ENCODE data around the gene CHN1. TPM values are rescaled to one million over a fixed set of nuclear protein-coding genes. Genes with fewer than 3 reads are reported as not detected.

CHN1 gene
- total and polyA plus RNA-seq, 4 donors: 18.8 to 29.8 (median 24.1) TPM

DNA sequence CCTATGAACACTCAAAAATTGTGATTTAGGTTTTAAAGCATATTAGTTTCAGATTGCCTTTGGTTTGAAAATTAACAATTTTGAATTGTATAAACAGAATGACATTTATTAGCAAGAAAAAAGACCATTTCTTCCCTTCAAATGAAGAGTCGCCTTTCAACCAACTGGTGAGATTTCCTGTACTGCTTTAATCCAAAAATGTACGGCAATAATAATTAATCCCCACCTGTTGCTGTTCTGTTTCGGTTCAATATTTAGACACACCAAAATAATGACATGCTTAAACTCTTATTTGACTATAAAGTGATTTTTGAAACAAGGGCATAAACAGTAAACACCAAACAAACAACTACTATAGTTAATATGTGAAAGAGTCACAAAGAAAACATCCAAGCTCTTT lies 39.6 kb downstream of the CHN1 start:
- no peak for DNase-seq
- Histone ChIP-seq H3K9me3 (ENCODE audit: control insufficient read depth, low read length) (no peaks in the 10 kb centered on the region), H3K36me3 (ENCODE audit: control insufficient read depth in 1 of 2, insufficient read depth in 2 of 2, low read length in 1 of 2) (no peaks in the 10 kb centered on the region), H3K27ac (ENCODE audit: low read depth in 1 of 2, low read length in 2 of 2) (no peak overlapping the region), H3K27me3 (ENCODE audit: control insufficient read depth in 1 of 2, insufficient read depth in 2 of 2, low read length in 1 of 2) (no peaks in the 10 kb centered on the region), H3K4me3 (ENCODE audit: low read length in 2 of 2) (no peak overlapping the region), H3K4me1 (ENCODE audit: control insufficient read depth in 1 of 2, insufficient read depth in 2 of 2, low read length in 2 of 2) (peaks cover 0 to 8% of the 10 kb centered on the region in 2 donors)
- ATAC-seq (ENCODE audit: low FRiP score): no peak
- 94 to 96% methylated on average over 3 of the region's 3 CpGs for WGBS, 2 donors
- intact Hi-C loops (cut with DNase I): no loop called here

DNA sequence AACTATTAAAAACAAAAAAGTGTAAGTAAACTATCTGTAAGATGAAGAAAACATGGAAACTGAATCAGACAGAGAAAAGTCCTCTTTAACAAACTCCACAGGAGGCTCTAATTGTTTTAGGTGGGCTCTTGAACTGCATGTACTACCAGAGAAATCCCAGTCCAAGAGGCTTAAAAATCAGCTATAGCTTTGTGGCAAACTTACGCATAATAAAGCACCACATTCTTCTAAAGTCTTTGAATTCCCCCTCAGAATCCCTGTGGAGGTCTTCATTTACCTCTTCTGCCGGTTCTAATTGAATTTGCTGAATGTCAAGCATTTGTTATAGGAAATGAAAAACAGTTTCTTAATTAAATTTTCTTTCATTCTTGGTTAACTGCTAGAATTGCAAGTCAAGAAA lies 40.8 kb downstream of the CHN1 start:
- WGBS, 2 donors: 98 to 99% methylated on average over 2 of the region's 2 CpGs
- intact Hi-C loops (cut with DNase I): no loop called here
- Histone ChIP-seq H3K36me3 (ENCODE audit: control insufficient read depth in 1 of 2, insufficient read depth in 2 of 2, low read length in 1 of 2) (no peaks in the 10 kb centered on the region), H3K4me3 (ENCODE audit: low read length in 2 of 2) (no peak overlapping the region), H3K9me3 (ENCODE audit: control insufficient read depth, low read length) (no peaks in the 10 kb centered on the region), H3K27ac (ENCODE audit: low read depth in 1 of 2, low read length in 2 of 2) (no peak overlapping the region), H3K27me3 (ENCODE audit: control insufficient read depth in 1 of 2, insufficient read depth in 2 of 2, low read length in 1 of 2) (no peaks in the 10 kb centered on the region), H3K4me1 (ENCODE audit: control insufficient read depth in 1 of 2, insufficient read depth in 2 of 2, low read length in 2 of 2) (peaks cover 2% of the 10 kb centered on the region in 2 donors)
- DNase-seq: no peak
- ATAC-seq (ENCODE audit: low FRiP score): no peak

DNA sequence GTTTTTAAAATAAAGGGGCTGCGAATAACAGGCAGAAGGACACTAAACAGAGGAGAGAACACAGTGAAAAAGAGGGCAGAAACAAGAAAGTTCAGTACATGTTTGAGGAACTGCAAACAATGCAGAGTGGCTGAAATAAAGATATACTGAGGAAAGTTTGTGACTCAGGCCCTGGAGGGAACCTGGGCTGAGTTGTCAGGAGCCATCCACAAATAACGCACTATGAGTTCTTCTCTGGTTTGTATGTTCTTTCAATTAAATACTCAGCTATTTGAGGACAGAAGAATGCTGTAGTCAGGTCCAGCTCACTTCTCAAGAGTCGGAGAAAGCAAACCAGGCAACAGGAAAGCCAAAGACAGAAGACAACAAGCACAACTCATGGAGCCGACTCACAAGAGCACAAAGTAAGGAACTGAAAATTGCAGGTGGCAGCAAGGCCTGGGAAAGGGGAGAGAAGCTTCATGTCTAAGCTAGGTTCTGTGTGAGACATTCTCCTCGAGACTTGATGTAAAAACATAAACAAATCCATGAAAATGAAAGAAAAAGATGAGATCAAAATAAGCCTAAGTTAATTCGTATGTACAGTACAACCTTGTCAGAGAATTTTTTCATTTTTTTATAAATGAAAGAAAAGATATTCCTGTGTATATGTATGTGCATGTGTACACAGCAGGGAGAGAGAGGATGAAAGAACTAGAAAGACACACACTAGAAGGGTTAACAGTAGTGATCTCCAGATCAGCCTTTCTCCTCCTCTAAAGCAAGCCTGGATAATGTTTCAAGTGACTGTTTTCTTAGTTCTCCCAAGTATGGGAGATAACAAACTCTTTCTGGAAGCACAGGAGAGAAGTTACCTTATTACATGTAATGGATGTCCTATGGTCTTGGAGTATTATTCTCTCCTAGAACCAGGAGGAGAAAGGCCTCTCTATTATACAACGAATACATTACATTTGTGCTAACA lies 41.5 kb downstream of the CHN1 start:
- 92% methylated on average over 7 of the region's 7 CpGs for WGBS, 2 donors
- no peaks in the 10 kb centered on the region for H3K36me3 ChIP-seq (ENCODE audit: control insufficient read depth in 1 of 2, insufficient read depth in 2 of 2, low read length in 1 of 2)
- no peak overlapping the region for H3K27ac ChIP-seq (ENCODE audit: low read depth in 1 of 2, low read length in 2 of 2)
- no peak overlapping the region for H3K4me3 ChIP-seq (ENCODE audit: low read length in 2 of 2)
- no peaks in the 10 kb centered on the region for H3K27me3 ChIP-seq (ENCODE audit: control insufficient read depth in 1 of 2, insufficient read depth in 2 of 2, low read length in 1 of 2)
- H3K4me1 ChIP-seq (ENCODE audit: control insufficient read depth in 1 of 2, insufficient read depth in 2 of 2, low read length in 2 of 2): peaks cover 0 to 2% of the 10 kb centered on the region in 2 donors
- DNase-seq (no peak), ATAC-seq (ENCODE audit: low FRiP score) (no peak)
- intact Hi-C loops (cut with DNase I): no loop called here
- no peaks in the 10 kb centered on the region for H3K9me3 ChIP-seq (ENCODE audit: control insufficient read depth, low read length)

DNA sequence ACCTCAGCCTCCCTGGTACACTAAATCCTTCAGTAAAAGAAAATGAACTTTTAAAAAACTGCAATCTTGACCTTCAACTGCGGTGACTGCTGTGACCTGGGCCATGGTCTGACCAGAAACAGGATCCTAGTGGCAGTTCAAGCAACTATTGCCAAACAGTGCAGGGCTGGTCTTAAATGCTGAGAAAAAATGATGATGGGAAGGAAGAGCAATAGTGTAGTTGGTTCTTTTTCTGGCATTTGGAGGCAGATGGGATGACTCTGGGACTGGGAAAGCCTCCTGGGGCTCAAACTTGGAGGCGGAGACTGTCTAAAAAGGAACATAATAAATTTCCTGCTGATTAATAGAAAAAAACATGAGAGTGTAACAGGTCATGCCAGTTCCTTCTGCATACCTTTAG lies 45.4 kb downstream of the CHN1 start:
- intact Hi-C loops (cut with DNase I): no loop called here
- H3K9me3 ChIP-seq (ENCODE audit: control insufficient read depth, low read length): no peaks in the 10 kb centered on the region
- no peak overlapping the region for H3K27ac ChIP-seq (ENCODE audit: low read depth in 1 of 2, low read length in 2 of 2)
- no peak for DNase-seq
- ATAC-seq (ENCODE audit: low FRiP score): peak; percentile 48
- no peaks in the 10 kb centered on the region for H3K27me3 ChIP-seq (ENCODE audit: control insufficient read depth in 1 of 2, insufficient read depth in 2 of 2, low read length in 1 of 2)
- WGBS, 2 donors: 81 to 85% methylated on average over 2 of the region's 2 CpGs
- peaks cover 0 to 2% of the 10 kb centered on the region in 2 donors for H3K4me1 ChIP-seq (ENCODE audit: control insufficient read depth in 1 of 2, insufficient read depth in 2 of 2, low read length in 2 of 2)
- H3K4me3 ChIP-seq (ENCODE audit: low read length in 2 of 2): no peak overlapping the region
- no peaks in the 10 kb centered on the region for H3K36me3 ChIP-seq (ENCODE audit: control insufficient read depth in 1 of 2, insufficient read depth in 2 of 2, low read length in 1 of 2)

DNA sequence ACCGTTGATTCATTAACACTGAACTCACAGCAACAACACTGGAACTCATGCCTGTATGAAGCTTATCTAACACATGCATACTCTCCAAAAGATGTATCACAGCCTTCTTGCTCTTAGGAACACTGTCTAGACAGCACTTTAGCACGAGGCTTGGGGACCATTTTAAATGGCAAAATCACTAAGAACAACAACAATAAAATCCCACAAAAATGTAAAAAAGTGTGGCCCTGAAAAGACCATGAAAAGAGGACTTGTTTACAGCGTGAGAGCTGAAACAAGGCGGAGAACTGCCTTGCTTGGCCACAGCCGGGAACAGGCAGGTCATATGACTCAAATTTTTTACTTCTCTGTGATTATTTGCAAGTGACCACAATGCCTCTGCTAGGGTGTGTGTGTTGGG lies 48.1 kb downstream of the CHN1 start:
- H3K27ac ChIP-seq (ENCODE audit: low read depth in 1 of 2, low read length in 2 of 2): no peak overlapping the region
- no peak overlapping the region for H3K4me3 ChIP-seq (ENCODE audit: low read length in 2 of 2)
- ATAC-seq (ENCODE audit: low FRiP score) (no peak), DNase-seq (no peak)
- H3K27me3 ChIP-seq (ENCODE audit: control insufficient read depth in 1 of 2, insufficient read depth in 2 of 2, low read length in 1 of 2): no peaks in the 10 kb centered on the region
- intact Hi-C loops (cut with DNase I): no loop called here
- H3K4me1 ChIP-seq (ENCODE audit: control insufficient read depth in 1 of 2, insufficient read depth in 2 of 2, low read length in 2 of 2): peaks cover 0 to 2% of the 10 kb centered on the region in 2 donors
- no peaks in the 10 kb centered on the region for H3K36me3 ChIP-seq (ENCODE audit: control insufficient read depth in 1 of 2, insufficient read depth in 2 of 2, low read length in 1 of 2)
- no peaks in the 10 kb centered on the region for H3K9me3 ChIP-seq (ENCODE audit: control insufficient read depth, low read length)
- WGBS, 2 donors: 88 to 89% methylated on average over 5 of the region's 5 CpGs

DNA sequence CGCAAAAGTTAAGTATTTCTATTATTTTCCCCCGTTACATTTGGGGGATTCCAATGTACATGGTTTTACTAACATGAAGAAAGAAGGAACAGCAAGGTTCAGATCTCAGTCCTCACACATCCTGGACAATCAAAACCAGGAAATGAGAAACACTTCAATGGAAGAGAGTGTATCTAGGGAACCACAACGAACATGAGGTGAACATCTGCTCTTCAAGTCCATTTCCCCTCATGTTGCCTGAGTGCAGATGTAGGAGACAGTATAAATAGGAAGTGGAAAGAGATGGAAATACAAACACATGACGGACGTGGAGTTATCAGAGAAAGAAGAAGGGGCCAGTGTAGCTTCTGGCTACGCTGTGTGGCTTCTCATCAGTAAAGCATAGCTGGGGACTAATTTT lies 52.6 kb downstream of the CHN1 start:
- no peak overlapping the region for H3K4me3 ChIP-seq (ENCODE audit: low read length in 2 of 2)
- H3K27ac ChIP-seq (ENCODE audit: low read depth in 1 of 2, low read length in 2 of 2): no peak overlapping the region
- DNase-seq (no peak), ATAC-seq (ENCODE audit: low FRiP score) (no peak)
- 86 to 89% methylated on average over 6 of the region's 6 CpGs for WGBS, 2 donors
- H3K9me3 ChIP-seq (ENCODE audit: control insufficient read depth, low read length): no peaks in the 10 kb centered on the region
- no peaks in the 10 kb centered on the region for H3K4me1 ChIP-seq (ENCODE audit: control insufficient read depth in 1 of 2, insufficient read depth in 2 of 2, low read length in 2 of 2)
- no peaks in the 10 kb centered on the region for H3K36me3 ChIP-seq (ENCODE audit: control insufficient read depth in 1 of 2, insufficient read depth in 2 of 2, low read length in 1 of 2)
- no peaks in the 10 kb centered on the region for H3K27me3 ChIP-seq (ENCODE audit: control insufficient read depth in 1 of 2, insufficient read depth in 2 of 2, low read length in 1 of 2)
- intact Hi-C loops (cut with DNase I): no loop called here

DNA sequence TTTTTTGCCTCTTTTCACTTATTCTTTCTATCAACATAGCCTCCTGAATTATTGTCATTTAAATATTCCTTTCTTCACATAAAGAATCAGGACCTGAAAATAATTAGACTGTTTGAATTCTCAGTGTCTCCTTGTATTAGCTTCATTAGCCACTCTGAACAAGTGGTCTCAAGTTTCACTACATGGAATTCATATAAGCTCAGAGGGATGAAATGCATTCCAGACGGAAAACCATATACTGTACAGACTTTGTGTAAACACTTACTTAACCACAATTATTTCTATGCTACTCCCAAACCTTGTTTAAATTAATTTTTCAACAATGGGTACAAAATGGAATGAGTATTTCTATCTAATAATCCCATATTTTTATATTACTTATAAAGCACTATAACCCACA lies 53.4 kb downstream of the CHN1 start:
- Histone ChIP-seq H3K36me3 (ENCODE audit: control insufficient read depth in 1 of 2, insufficient read depth in 2 of 2, low read length in 1 of 2) (no peaks in the 10 kb centered on the region), H3K4me1 (ENCODE audit: control insufficient read depth in 1 of 2, insufficient read depth in 2 of 2, low read length in 2 of 2) (no peaks in the 10 kb centered on the region), H3K27ac (ENCODE audit: low read depth in 1 of 2, low read length in 2 of 2) (no peak overlapping the region), H3K9me3 (ENCODE audit: control insufficient read depth, low read length) (no peaks in the 10 kb centered on the region), H3K27me3 (ENCODE audit: control insufficient read depth in 1 of 2, insufficient read depth in 2 of 2, low read length in 1 of 2) (no peaks in the 10 kb centered on the region), H3K4me3 (ENCODE audit: low read length in 2 of 2) (no peak overlapping the region)
- WGBS, 2 donors: 87 to 94% methylated on average over 1 of the region's 1 CpG
- intact Hi-C loops (cut with DNase I): no loop called here
- no peak for ATAC-seq (ENCODE audit: low FRiP score)
- no peak for DNase-seq

DNA sequence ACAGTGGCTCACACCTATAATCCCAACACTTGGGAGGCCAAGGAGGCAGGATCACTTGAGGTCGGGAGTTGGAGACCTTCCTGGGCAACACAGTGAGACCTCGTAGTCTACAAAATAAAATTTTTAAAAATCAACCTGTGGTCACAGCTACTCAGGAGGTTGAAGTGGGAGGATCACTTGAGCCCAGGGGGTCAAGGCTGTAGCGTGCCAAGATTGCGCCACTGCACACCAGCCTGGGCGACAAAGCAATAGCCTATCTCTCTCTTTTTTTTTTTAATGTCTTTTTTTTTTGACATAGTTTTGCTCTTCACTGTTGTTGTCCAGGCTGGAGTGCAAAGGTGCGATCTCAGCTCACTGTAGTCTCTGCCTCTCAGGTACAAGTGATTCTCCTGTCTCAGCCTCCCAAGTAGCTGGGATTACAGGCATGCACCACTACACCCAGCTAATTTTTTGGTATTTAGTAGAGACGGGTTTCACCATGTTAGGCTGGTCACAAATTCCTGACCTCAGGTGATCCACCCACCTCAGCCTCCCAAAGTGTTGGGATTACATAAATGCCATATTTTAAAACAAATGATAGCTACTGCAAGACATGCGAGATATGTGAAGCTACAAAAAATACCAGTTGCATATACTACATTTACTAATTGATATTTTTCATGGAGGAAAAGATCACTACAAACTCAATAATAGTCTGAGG lies 55.0 kb downstream of the CHN1 start:
- ATAC-seq (ENCODE audit: low FRiP score): no peak
- 96 to 99% methylated on average over 8 of the region's 8 CpGs for WGBS, 2 donors
- Histone ChIP-seq H3K36me3 (ENCODE audit: control insufficient read depth in 1 of 2, insufficient read depth in 2 of 2, low read length in 1 of 2) (no peaks in the 10 kb centered on the region), H3K4me1 (ENCODE audit: control insufficient read depth in 1 of 2, insufficient read depth in 2 of 2, low read length in 2 of 2) (no peaks in the 10 kb centered on the region), H3K27ac (ENCODE audit: low read depth in 1 of 2, low read length in 2 of 2) (no peak overlapping the region), H3K9me3 (ENCODE audit: control insufficient read depth, low read length) (no peaks in the 10 kb centered on the region), H3K4me3 (ENCODE audit: low read length in 2 of 2) (no peak overlapping the region), H3K27me3 (ENCODE audit: control insufficient read depth in 1 of 2, insufficient read depth in 2 of 2, low read length in 1 of 2) (no peaks in the 10 kb centered on the region)
- no peak for DNase-seq
- intact Hi-C loops (cut with DNase I): no loop called here

All from aorta (tissue), 5 donors.